Stomach (tissue), 9 donors: Measurements from ENCODE around the gene PBX2. TPM values are rescaled to one million over a fixed set of nuclear protein-coding genes. Genes with fewer than 3 reads are reported as not detected.

Source experiments
- DNase-seq, 2 donors: peaks; one replicate each; pipeline versions ENCODE4 v3.0.0 to v3.0.0-alpha.2; 2013 to 2019
- H3K27ac ChIP-seq, 5 donors: fragments of 200-600 bp in 4 of 5; sonication (generic) in 4 of 5; one replicate each; pipeline ENCODE4 v1.5.1; 2013 to 2019; ENCODE audit warnings: mild to moderate bottlenecking in 1 of 5, moderate library complexity in 1 of 5
- H3K27me3 ChIP-seq, 3 donors: fragments of 200-600 bp; sonication (generic); one replicate each; pipeline ENCODE4 v1.5.1; 2017 to 2019; ENCODE audit warnings: mixed run types in 1 of 3
- H3K36me3 ChIP-seq, 4 donors: fragments of 200-600 bp; sonication (generic); 1 replicate in 3 of 4; 2 replicates in 1 of 4; pipeline ENCODE4 v1.5.1; 2016 to 2019
- H3K4me1 ChIP-seq, 4 donors: fragments of 200-600 bp; sonication (generic); one replicate each; pipeline ENCODE4 v1.5.1; 2016 to 2019
- H3K4me3 ChIP-seq, 4 donors: fragments of 200-600 bp; sonication (generic) in 3 of 4; one replicate each; pipeline ENCODE4 v1.5.1; 2016 to 2019; ENCODE audit warnings: mild to moderate bottlenecking in 1 of 4
- H3K9me3 ChIP-seq, 4 donors: fragments of 200-600 bp; sonication (generic); one replicate each; pipeline ENCODE4 v1.5.1; 2016 to 2019
- CTCF ChIP-seq, 7 experiments: fragments of 450-650 bp in 4 of 7; fragments of 200-600 bp in 3 of 7; sonication (generic) in 3 of 7; IDR thresholded peaks; one replicate each; pipeline ENCODE4 v1.5.1; 2016 to 2019; ENCODE audit warnings: antibody characterized with exemption in 7 of 7, control low read depth in 2 of 7, mild to moderate bottlenecking in 1 of 7
- EP300 ChIP-seq: sonication (generic); formaldehyde crosslinking; IDR thresholded peaks from one replicate; pipeline ENCODE4 v1.6.1; 2017; ENCODE audit warnings: antibody characterized with exemption
- POLR2A ChIP-seq, 4 donors: fragments of 450-650 bp; IDR thresholded peaks; one replicate each; pipeline ENCODE4 v1.6.1; 2016; ENCODE audit warnings: antibody characterized with exemption in 4 of 4, control low read depth in 2 of 4, mild to moderate bottlenecking in 1 of 4, moderate library complexity in 1 of 4
- POLR2AphosphoS5 ChIP-seq, 3 donors: sonication (generic); formaldehyde crosslinking; IDR thresholded peaks; one replicate each; pipeline ENCODE4 v1.6.1; 2016; ENCODE audit warnings: antibody characterized with exemption in 3 of 3
- WGBS, 5 donors: extraction: QIAGEN DNeasy Blood & Tissue Kit in 3 of 5; methylation state at CpG; one replicate each; pipeline versions ENCODE4 v1.1.5 to v1.1.7; 2013 to 2018; 5-methylcytosine and 5-hydroxymethylcytosine counted together
- intact Hi-C: fragments of 100-400 bp; cut with DNase I; formaldehyde crosslinking; loops from one replicate; pipeline ENCODE4 v1.15.1; 2023; ENCODE audit warnings: low total_unique reads
- polyA plus RNA-seq, 3 donors: library from polyadenylated mRNA; stranded (reverse); fragments of 200-250 nt; gene quantifications; one replicate each; pipeline ENCODE4 v1.2.3, GENCODE V29; 2013
- total RNA-seq, 5 donors: library from RNA; depleted of rRNA; stranded (reverse); fragments of >200 nt; gene quantifications; one replicate each; pipeline versions ENCODE4 v1.1.0 to v1.2.3, GENCODE V29; 2014 to 2016
- donor health status: healthy with polysubstance abuse.
- donor health status: Bipolar disorder and iron deficiency.
- donor health status: healthy.

The PBX2 gene
- total and polyA plus RNA-seq, 8 donors = 23.5 to 50.3 (median 35.1) TPM

- peaks cover 40 to 72% (median 66%) of the 10 kb centered on the region in 4 donors for H3K36me3 ChIP-seq
- H3K4me1 ChIP-seq = peaks cover 37 to 85% (median 70%) of the 10 kb centered on the region in 4 donors
- H3K9me3 ChIP-seq = no peaks in the 10 kb centered on the region
- no peak for TF ChIP-seq EP300
- TF ChIP-seq CTCF (IDR thresholded peaks at IDR 0.05) = no peak
- no peak for TF ChIP-seq POLR2AphosphoS5 (IDR thresholded peaks at IDR 0.05)
- no peak for TF ChIP-seq POLR2A (IDR thresholded peaks at IDR 0.05)
- H3K4me3 ChIP-seq = no peak overlapping the region
- no peaks in the 10 kb centered on the region for H3K27me3 ChIP-seq
- DNase-seq = peak in 1 of 2 donors; percentile 1
- peak overlapping the region in 3 of 5 donors; percentile 75 to 100 (median 83) for H3K27ac ChIP-seq
- WGBS, 5 donors = 66 to 81% (median 70%) methylated on average over 3 of the region's 3 CpGs
- intact Hi-C loops = no loop called here
These were observed 7.0 kb downstream of the PBX2 start for GRCh38 chr6:32183030-32183429.

GRCh38 chr6:32182555-32182981 lies 7.4 kb downstream of the PBX2 start:
- Histone ChIP-seq H3K4me3 (no peak overlapping the region), H3K4me1 (peaks cover 33 to 81% (median 66%) of the 10 kb centered on the region in 4 donors), H3K27ac (peak overlapping the region in 4 of 5 donors; percentile 49 to 100 (median 79)), H3K27me3 (no peaks in the 10 kb centered on the region), H3K9me3 (no peaks in the 10 kb centered on the region), H3K36me3 (peaks cover 35 to 67% (median 61%) of the 10 kb centered on the region in 4 donors)
- no peak for TF ChIP-seq CTCF (IDR thresholded peaks at IDR 0.05)
- no peak for TF ChIP-seq POLR2AphosphoS5 (IDR thresholded peaks at IDR 0.05)
- no peak for TF ChIP-seq EP300
- no peak for TF ChIP-seq POLR2A (IDR thresholded peaks at IDR 0.05)
- peak in 1 of 2 donors; percentile 11 for DNase-seq
- intact Hi-C loops = no loop called here
- WGBS, 5 donors = 66 to 81% (median 76%) methylated on average over 7 to 10 of the region's 10 CpGs

GRCh38 chr6:32181915-32182529 lies 8.0 kb downstream of the PBX2 start:
- H3K4me3 ChIP-seq = no peak overlapping the region

More at GRCh38 chr6:32181915-32182529, 8.0 kb downstream of the PBX2 start:
- Histone ChIP-seq H3K27ac (peak overlapping the region in 4 of 5 donors; percentile 49 to 100 (median 79)), H3K36me3 (peaks cover 30 to 62% (median 55%) of the 10 kb centered on the region in 4 donors), H3K9me3 (no peaks in the 10 kb centered on the region), H3K4me1 (peaks cover 34 to 79% (median 63%) of the 10 kb centered on the region in 4 donors), H3K27me3 (no peaks in the 10 kb centered on the region)
- TF ChIP-seq POLR2AphosphoS5 (IDR thresholded peaks at IDR 0.05) (no peak), POLR2A (IDR thresholded peaks at IDR 0.05) (no peak), CTCF (IDR thresholded peaks at IDR 0.05) (no peak), EP300 (no peak)
- peak in 1 of 2 donors; percentile 9 for DNase-seq
- 45 to 77% (median 57%) methylated on average over 10 of the region's 10 CpGs for WGBS, 5 donors
- intact Hi-C loops = no loop called here
